ENCODE results near the gene TLR8. TPM values are rescaled to one million over a fixed set of nuclear protein-coding genes. Genes with fewer than 3 reads are reported as not detected.

The TLR8 gene
- total RNA-seq, 2 donors from 2014 or later = 0.41 to 2.4 TPM

DNA sequence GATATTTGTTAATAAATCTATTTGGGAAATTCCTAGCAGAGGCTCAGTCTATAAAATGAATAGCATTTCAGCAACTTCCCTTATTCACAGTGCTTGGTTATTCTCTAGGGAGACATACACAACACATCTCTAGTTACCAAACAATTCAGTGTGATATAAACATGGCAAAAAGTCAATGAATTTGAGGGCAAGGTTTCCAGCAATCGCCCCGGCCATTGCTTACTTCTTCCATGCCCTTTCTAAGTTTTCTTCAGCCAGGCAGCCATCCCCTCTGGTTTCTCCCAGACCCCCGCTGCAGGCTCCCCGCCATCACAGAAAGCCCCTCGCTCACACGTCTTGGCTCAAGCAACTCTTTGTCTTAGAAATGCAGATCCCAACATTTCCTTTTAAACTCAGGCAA, 35.2 kb upstream of the TLR8 start:
- Histone ChIP-seq H3K4me1 (no peaks in the 10 kb centered on the region), H3K9me3 (no peaks in the 10 kb centered on the region), H3K4me3 (no peak overlapping the region), H3K27ac (no peak overlapping the region), H3K27me3 (no peaks in the 10 kb centered on the region), H3K36me3 (no peaks in the 10 kb centered on the region)
- DNase-seq (ENCODE audit: low spot score) = no peak
- TF ChIP-seq CTCF (IDR thresholded peaks at IDR 0.05) = no peak

DNA sequence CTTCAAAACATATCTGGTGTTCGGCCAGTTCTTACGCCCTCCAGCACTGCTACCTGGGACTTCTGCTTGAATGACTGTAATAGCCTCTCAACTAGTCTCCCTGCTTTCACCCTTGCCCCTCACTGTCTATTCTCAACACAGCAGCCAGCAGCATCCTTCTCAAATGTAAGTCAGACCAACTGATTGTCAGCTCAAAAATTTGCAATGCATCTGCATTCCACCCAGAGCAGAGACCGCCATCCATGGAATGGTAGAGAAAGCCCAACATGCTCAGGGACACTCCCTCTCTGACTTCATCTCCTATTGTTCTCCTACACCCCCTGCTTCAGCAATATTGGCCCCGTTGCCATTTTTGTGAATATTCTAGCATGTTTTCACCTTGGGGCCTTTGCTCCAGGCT, 33.7 kb upstream of the TLR8 start:
- Histone ChIP-seq H3K27me3 (no peaks in the 10 kb centered on the region), H3K27ac (no peak overlapping the region), H3K4me1 (no peaks in the 10 kb centered on the region), H3K36me3 (no peaks in the 10 kb centered on the region), H3K4me3 (no peak overlapping the region), H3K9me3 (no peaks in the 10 kb centered on the region)
- no peak for DNase-seq (ENCODE audit: low spot score)
- no peak for TF ChIP-seq CTCF (IDR thresholded peaks at IDR 0.05)

DNA sequence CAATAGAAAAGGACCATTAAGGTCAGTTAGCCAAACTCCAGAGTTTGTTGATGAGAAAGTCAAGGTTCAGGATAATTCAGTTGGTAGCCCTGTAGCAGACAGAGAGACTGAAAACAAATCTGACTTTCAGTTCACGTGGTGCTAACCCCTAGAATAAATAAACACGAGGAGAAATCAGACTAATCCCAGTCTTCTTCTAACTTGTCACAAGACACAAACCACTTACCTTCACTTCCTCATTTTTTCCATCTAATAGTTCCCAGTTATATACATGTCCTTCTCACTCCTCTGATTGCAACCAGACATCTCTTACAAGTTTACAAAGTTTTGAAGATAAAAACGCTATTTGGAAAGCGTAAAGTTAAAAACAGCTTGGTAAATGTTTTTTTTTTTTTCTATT, 31.8 kb upstream of the TLR8 start:
- Histone ChIP-seq H3K4me1 (no peaks in the 10 kb centered on the region), H3K9me3 (no peaks in the 10 kb centered on the region), H3K4me3 (no peak overlapping the region), H3K27me3 (no peaks in the 10 kb centered on the region), H3K36me3 (no peaks in the 10 kb centered on the region), H3K27ac (no peak overlapping the region)
- DNase-seq (ENCODE audit: low spot score) = no peak
- TF ChIP-seq CTCF (IDR thresholded peaks at IDR 0.05) = no peak

GRCh38 chrX:12877386-12877785, 29.0 kb upstream of the TLR8 start:
- no peak for DNase-seq (ENCODE audit: low spot score)
- H3K4me3 ChIP-seq = no peak overlapping the region
- H3K27me3 ChIP-seq = no peaks in the 10 kb centered on the region
- H3K9me3 ChIP-seq = no peaks in the 10 kb centered on the region
- H3K36me3 ChIP-seq = no peaks in the 10 kb centered on the region
- no peak overlapping the region for H3K27ac ChIP-seq
- H3K4me1 ChIP-seq = no peaks in the 10 kb centered on the region
- TF ChIP-seq CTCF (IDR thresholded peaks at IDR 0.05) = no peak

GRCh38 chrX:12878536-12878935, 27.9 kb upstream of the TLR8 start:
- H3K27me3 ChIP-seq = no peaks in the 10 kb centered on the region
- no peaks in the 10 kb centered on the region for H3K4me1 ChIP-seq

More at GRCh38 chrX:12878536-12878935, 27.9 kb upstream of the TLR8 start:
- DNase-seq (ENCODE audit: low spot score) = no peak
- Histone ChIP-seq H3K27ac (no peak overlapping the region), H3K36me3 (no peaks in the 10 kb centered on the region), H3K9me3 (no peaks in the 10 kb centered on the region), H3K4me3 (no peak overlapping the region)
- no peak for TF ChIP-seq CTCF (IDR thresholded peaks at IDR 0.05)

All from right atrium auricular region (tissue), 2 donors.